GM18526 (cell line): ENCODE data around the gene RAPGEF1.

Experiments
- POLR2A ChIP-seq: IDR thresholded peaks from 3 replicates; pipeline ENCODE4 v1.6.1; 2011; ENCODE audit not compliant: insufficient read length; ENCODE audit errors: extremely low read depth

The RAPGEF1 gene

DNA sequence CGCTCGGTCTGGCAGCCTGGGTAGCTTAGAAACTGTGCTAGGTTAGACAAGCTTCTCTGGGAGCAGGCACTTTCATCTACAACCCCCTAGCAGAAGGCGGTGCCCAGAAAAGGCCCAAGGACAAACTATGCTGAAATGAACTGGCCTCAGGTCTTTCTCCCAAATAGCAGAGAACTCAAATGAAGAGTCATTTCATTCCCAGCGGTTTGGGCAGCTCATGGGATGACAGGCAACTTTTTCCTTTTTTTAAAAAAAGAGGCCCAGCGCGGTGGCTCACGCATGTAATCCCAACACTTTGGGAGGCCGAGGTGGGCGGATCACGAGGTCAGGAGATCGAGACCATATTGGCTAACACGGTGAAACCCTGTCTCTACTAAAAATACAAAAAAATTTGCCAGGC is 2.5 kb downstream of the RAPGEF1 start:
- no peak for TF ChIP-seq POLR2A

- TF ChIP-seq POLR2A, result no peak
Measured at GRCh38 chr9:131736431-131736830, 3.4 kb downstream of the RAPGEF1 start.

GRCh38 chr9:131735238-131736128 is 4.4 kb downstream of the RAPGEF1 start:
- TF ChIP-seq POLR2A, result no peak

DNA sequence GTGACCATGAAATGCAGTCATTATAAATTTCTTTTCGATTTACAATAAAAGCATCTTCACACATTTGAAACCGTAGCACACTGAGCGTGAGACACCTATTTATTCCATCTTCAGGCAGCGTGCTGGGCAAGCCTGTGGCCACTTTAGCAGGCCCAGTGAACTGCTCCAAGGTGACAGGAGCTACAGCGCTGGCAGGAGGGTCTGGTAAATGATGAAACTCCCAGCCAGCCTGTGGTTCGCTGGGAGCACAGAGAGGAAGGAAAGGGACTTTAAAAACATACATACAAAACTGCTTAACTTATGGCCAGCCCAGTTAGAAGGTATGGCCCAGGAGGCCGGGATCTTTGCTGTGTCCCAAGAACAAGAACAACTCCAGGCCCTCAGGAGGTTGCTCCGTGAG is 5.1 kb downstream of the RAPGEF1 start:
- TF ChIP-seq POLR2A, result no peak

DNA sequence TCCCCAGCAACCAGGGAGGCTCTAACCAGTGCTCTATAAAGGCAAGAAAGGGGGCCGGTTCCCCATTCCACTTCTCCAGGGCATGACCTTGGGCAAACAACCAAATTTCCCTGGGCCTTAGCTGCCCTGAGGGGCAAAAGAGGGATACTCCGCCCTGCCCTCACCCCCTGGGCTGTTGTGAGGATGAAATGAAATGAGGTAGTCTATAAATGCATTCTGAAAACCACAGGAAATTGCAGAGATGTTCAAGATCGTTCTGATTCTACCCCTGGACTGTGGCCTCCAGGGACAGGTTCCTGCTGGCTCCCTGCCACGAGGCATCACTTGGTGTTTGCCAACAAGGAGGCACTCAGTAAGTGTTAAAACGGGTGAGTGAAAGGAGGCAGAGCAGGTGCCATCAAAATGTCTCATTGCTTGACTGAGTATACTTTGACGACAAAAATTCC is 5.7 kb downstream of the RAPGEF1 start:
- no peak for TF ChIP-seq POLR2A

DNA sequence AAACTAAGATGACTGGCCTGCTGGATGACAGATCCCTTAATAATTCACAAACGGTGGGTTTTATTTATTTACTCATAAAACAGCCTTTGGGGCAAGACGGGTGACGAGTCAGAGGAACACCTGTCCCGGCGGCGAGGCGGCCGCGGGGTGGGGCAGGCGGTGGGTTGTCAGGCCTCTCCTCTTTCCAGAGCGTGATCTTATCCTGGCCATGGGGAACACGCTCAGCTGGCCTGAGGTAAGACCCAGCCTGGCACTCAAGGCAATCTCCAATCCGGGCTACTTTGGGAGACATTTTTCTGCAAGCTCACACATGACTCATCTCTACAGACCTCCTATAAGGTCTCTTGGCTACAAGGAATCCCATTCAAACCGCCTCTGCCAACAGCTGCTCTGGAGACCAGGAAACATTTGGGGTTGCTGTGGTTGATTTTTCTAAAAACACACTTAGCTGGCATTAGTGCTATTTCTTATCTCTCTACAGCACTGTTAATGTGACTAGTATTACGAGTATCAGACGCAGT is 6.3 kb downstream of the RAPGEF1 start:
- peak; percentile 34 for TF ChIP-seq POLR2A

GRCh38 chr9:131732636-131733289 is 7.1 kb downstream of the RAPGEF1 start:
- no peak for TF ChIP-seq POLR2A

GRCh38 chr9:131732061-131732526 is 7.8 kb downstream of the RAPGEF1 start:
- no peak for TF ChIP-seq POLR2A

DNA sequence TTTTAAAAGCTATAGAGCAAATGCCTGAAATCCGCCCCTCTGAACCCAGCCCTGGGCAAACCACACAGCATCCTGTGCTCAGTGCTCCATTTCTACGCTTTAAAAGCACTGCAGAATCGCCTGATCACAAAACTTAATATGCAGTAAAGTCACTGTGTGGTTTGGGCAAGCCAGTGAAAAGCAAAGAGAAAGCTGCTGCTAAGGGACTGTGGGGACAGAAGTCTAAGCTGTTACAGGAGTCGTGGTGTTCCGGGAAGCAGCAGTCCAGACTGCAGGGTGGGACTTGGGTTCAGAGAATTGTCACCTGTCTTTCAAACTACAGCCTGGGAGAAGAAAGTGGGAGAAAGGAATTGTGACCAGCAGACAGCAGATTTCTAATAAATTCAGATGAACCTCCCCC is 8.2 kb downstream of the RAPGEF1 start:
- TF ChIP-seq POLR2A, result no peak

DNA sequence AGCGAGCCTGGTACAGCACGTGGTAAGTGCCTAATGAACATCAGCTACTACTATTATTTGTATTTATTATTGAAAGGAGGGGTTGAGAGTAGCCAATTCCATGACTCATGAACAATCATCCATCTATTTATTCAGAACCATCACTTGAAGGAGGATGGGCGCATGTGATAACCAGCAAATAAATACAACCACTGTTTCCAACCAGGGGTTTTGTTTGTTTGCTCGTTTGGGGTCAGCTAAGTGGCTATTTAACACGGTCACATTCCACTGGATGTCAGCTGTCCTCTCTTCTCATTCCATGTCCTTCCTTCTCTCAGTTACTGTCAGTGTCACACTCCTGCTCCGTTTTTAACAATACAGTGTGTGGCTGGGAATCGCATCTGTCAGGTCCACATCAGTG is 8.6 kb downstream of the RAPGEF1 start:
- no peak for TF ChIP-seq POLR2A

- TF ChIP-seq POLR2A, result peak; percentile 53
Measured at GRCh38 chr9:131728961-131729360, 10.9 kb downstream of the RAPGEF1 start.

DNA sequence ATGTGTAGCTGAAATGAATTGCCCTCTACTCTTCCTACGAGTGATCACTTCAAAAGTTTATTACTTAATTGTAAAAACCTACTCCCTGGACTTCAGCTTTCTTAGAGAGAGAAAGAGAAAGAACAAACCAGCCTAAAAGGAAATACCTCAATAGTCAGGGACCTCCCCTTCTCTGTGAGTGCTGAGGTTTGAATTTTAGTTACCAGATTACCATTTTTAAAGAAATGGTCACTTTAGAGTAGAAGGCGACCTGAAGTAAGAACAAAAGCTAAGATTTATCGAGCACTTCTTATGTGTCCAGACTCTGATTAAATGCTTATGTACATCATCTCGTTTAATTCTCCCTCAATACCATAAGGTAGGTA is 11.3 kb downstream of the RAPGEF1 start:
- no peak for TF ChIP-seq POLR2A

DNA sequence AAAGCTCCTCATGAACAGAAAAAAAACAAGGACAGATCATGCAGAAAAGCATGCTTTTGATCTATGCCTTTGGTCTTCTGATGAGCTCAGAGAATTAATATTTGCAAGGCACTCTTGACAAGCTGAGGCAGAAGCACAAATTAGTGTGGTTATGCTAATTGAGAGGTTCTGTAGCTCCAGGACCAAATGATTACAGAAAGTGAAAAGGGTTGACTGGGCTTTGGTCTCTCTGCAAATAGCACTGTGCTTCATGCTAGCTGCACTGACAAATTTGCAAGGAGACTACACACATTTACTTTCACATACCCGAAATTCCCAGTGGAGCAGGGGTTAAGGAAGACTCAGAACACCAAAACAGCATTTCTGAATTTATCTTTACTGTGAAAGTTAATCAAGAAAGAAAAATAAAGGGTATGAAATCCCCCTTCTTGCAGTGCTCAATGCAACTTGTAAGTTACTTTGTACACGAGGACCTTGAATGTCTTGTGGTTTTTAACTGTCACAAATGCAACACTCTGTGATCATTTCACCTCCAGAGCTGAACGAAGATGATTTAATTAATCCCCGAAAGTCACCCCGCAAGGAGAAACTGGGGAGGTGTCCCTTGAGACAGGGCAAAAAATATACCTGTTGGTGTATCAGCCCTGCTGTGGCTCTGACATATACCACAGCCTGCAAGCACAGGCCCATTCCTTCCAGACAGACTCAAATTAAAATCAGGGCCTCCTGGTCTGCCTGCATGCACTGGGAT is 11.9 kb downstream of the RAPGEF1 start:
- TF ChIP-seq POLR2A, result no peak

DNA sequence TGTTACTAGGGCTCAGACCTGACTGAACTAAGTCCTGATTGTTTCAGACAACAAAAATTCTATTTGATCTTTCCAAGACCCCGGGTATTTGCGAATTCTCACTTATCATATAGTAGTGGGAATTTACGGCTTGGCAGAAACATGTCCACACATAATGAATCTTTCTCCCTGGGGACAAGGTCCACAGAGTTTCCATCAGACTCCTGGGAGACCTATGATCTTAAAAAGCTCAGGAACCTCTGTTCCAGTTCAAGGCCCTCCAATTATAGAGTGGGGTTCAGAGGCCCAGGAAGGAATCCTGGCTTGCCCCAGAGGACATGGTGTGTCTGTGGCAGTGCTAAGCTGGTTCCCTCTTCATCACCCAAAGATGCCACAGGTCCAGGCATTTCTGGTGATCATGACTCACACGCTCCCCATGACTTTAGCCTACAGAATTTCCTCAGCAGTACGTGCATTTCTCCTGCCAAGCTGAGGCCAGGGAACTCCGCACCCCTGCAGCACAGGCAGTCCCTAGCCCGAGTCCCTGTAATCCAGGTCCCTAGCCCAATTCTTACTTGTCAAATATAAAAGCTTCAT is 12.6 kb downstream of the RAPGEF1 start:
- TF ChIP-seq POLR2A, result no peak

- no peak for TF ChIP-seq POLR2A
Measured at GRCh38 chr9:131724683-131725082, 15.2 kb downstream of the RAPGEF1 start.
